Adipocyte (in vitro differentiated cells): ENCODE data around the gene APC2.
"Not testable (repeated sequence)": the region's sequence is repeated elsewhere in the genome, so short reads cannot be mapped to it uniquely, and the experiment has no call there.

ENCODE experiments used
- DNase-seq: peaks from one replicate; pipeline ENCODE4 v3.0.0-alpha.2; 2015; ENCODE audit warnings: low read depth
- H3K27me3 ChIP-seq: replicated peaks from 2 replicates; pipeline ENCODE4 v1.7.0; 2013; ENCODE audit warnings: mild to moderate bottlenecking, low read length, moderate library complexity; ENCODE audit not compliant: control insufficient read depth, insufficient read depth
- H3K36me3 ChIP-seq: 2 replicates; pipeline ENCODE4 v1.7.0; 2013; ENCODE audit warnings: low read length, mild to moderate bottlenecking, moderate library complexity; ENCODE audit not compliant: control insufficient read depth, insufficient read depth, severe bottlenecking
- H3K4me1 ChIP-seq: 2 replicates; pipeline ENCODE4 v1.7.0; 2013; ENCODE audit warnings: mild to moderate bottlenecking, low read length, moderate library complexity; ENCODE audit not compliant: control insufficient read depth, insufficient read depth
- H3K4me3 ChIP-seq: 2 replicates; pipeline ENCODE4 v1.7.0; 2013; ENCODE audit warnings: mild to moderate bottlenecking, low read length, moderate library complexity
- H3K9ac ChIP-seq: 2 replicates; pipeline ENCODE4 v1.7.0; 2013; ENCODE audit warnings: mild to moderate bottlenecking, low read length, moderate library complexity
- H3K9me3 ChIP-seq: 2 replicates; pipeline ENCODE4 v1.7.0; 2013; ENCODE audit warnings: mild to moderate bottlenecking, low read length, moderate library complexity; ENCODE audit not compliant: control insufficient read depth

The APC2 gene

GRCh38 chr19:1434040-1434366 is 15.9 kb upstream of the APC2 start:
- Histone ChIP-seq H3K36me3 (peaks cover 50% of the 10 kb centered on the region), H3K9ac (no peak overlapping the region), H3K27me3 (no peaks in the 10 kb centered on the region), H3K4me3 (no peak overlapping the region), H3K4me1 (no peaks in the 10 kb centered on the region), H3K9me3 (no peaks in the 10 kb centered on the region)
- no peak for DNase-seq

- peaks cover 3% of the 10 kb centered on the region for H3K4me1 ChIP-seq
- peaks cover 46% of the 10 kb centered on the region for H3K36me3 ChIP-seq
- no peaks in the 10 kb centered on the region for H3K27me3 ChIP-seq
- no peak overlapping the region for H3K9ac ChIP-seq
- DNase-seq: no peak
- no peaks in the 10 kb centered on the region for H3K9me3 ChIP-seq
- no peak overlapping the region for H3K4me3 ChIP-seq
Observed at GRCh38 chr19:1434577-1435060, 15.3 kb upstream of the APC2 start.

GRCh38 chr19:1435378-1435989 is 14.4 kb upstream of the APC2 start:
- H3K9ac ChIP-seq: no peak overlapping the region
- H3K4me3 ChIP-seq: no peak overlapping the region
- H3K4me1 ChIP-seq: peaks cover 11% of the 10 kb centered on the region
- no peaks in the 10 kb centered on the region for H3K9me3 ChIP-seq
- no peak for DNase-seq
- H3K36me3 ChIP-seq: peaks cover 51% of the 10 kb centered on the region
- no peaks in the 10 kb centered on the region for H3K27me3 ChIP-seq

- Histone ChIP-seq H3K4me3 (peak overlapping the region; percentile 88), H3K36me3 (peaks cover 59% of the 10 kb centered on the region), H3K27me3 (no peaks in the 10 kb centered on the region), H3K9me3 (no peaks in the 10 kb centered on the region), H3K9ac (peak overlapping the region; percentile 67), H3K4me1 (peaks cover 17% of the 10 kb centered on the region)
- DNase-seq: no peak
Observed at GRCh38 chr19:1437609-1438008, 12.3 kb upstream of the APC2 start.

GRCh38 chr19:1438035-1438932 is 11.6 kb upstream of the APC2 start, which contains the start of gene RPS15:
Gene RPS15 (plus strand): TSS chr19:1438396. CDS start chr19:1438426, 30 bp downstream.
- Histone ChIP-seq H3K4me3 (peak within 1 kb of the TSS; percentile 88), H3K36me3 (peaks cover 58% of the 10 kb centered on the region)

GRCh38 chr19:1438933-1439354 is 11.0 kb upstream of the APC2 start:
- Histone ChIP-seq H3K27me3 (no peaks in the 10 kb centered on the region), H3K36me3 (peaks cover 52% of the 10 kb centered on the region), H3K9ac (peak overlapping the region; percentile 94), H3K4me1 (peaks cover 17% of the 10 kb centered on the region), H3K9me3 (no peaks in the 10 kb centered on the region), H3K4me3 (peak overlapping the region; percentile 88)
- DNase-seq: no peak

More at GRCh38 chr19:1438035-1438932, 11.6 kb upstream of the APC2 start, which contains the start of gene RPS15:
- H3K9me3 ChIP-seq: no peaks in the 10 kb centered on the region
- peak within 1 kb of the TSS; percentile 94 for H3K9ac ChIP-seq
- DNase-seq: peak; percentile 98
- H3K27me3 ChIP-seq: no peaks in the 10 kb centered on the region
- H3K4me1 ChIP-seq: peaks cover 17% of the 10 kb centered on the region

GRCh38 chr19:1439525-1440417 is 10.2 kb upstream of the APC2 start:
- peaks cover 17% of the 10 kb centered on the region for H3K4me1 ChIP-seq
- peaks cover 44% of the 10 kb centered on the region for H3K36me3 ChIP-seq
- DNase-seq: peak; percentile 24
- H3K4me3 ChIP-seq: peak overlapping the region; percentile 88
- H3K9ac ChIP-seq: peak overlapping the region; percentile 94
- not testable (repeated sequence) for H3K27me3 ChIP-seq, H3K9me3 ChIP-seq

- Histone ChIP-seq H3K36me3 (peaks cover 41% of the 10 kb centered on the region), H3K4me3 (no peak overlapping the region), H3K9me3 (no peaks in the 10 kb centered on the region), H3K9ac (peak overlapping the region; percentile 56), H3K4me1 (peaks cover 19% of the 10 kb centered on the region), H3K27me3 (no peaks in the 10 kb centered on the region)
- no peak for DNase-seq
Observed at GRCh38 chr19:1440418-1440801, 9.5 kb upstream of the APC2 start.

GRCh38 chr19:1441022-1441426 is 8.9 kb upstream of the APC2 start:
- peaks cover 38% of the 10 kb centered on the region for H3K36me3 ChIP-seq
- H3K4me3 ChIP-seq: no peak overlapping the region
- no peaks in the 10 kb centered on the region for H3K27me3 ChIP-seq
- no peaks in the 10 kb centered on the region for H3K9me3 ChIP-seq
- DNase-seq: no peak
- H3K9ac ChIP-seq: peak overlapping the region; percentile 56
- peaks cover 21% of the 10 kb centered on the region for H3K4me1 ChIP-seq

- Histone ChIP-seq H3K4me1 (peaks cover 21% of the 10 kb centered on the region), H3K36me3 (peaks cover 38% of the 10 kb centered on the region), H3K9me3 (no peaks in the 10 kb centered on the region), H3K27me3 (peaks cover under 1% of the 10 kb centered on the region), H3K9ac (peak overlapping the region; percentile 56), H3K4me3 (no peak overlapping the region)
- no peak for DNase-seq
Observed at GRCh38 chr19:1441677-1442438, 8.1 kb upstream of the APC2 start.
